Measurements from ENCODE around the gene G0S2.

- no peak for TF ChIP-seq RXRA (IDR thresholded peaks at IDR 0.05)
- TF ChIP-seq CTCF (IDR thresholded peaks at IDR 0.05; ENCODE audit: low read depth, low read length, missing input control): no peak
These were observed 39.4 kb upstream of the G0S2 start for GRCh38 chr1:209635850-209636249.
